NT2/D1 (cell line): Measurements from ENCODE around the gene UTF1.

Experiments used
- SUZ12 ChIP-seq: IDR thresholded peaks from 2 replicates; pipeline ENCODE4 v1.6.1; 2011; ENCODE audit not compliant: insufficient read length, insufficient read depth; ENCODE audit errors: extremely low read depth
- YY1 ChIP-seq: IDR thresholded peaks from 2 replicates; pipeline ENCODE4 v1.6.1; 2011; ENCODE audit not compliant: insufficient read length, insufficient read depth
- ZNF274 ChIP-seq: IDR thresholded peaks from 2 replicates; pipeline ENCODE4 v1.6.1; 2011; ENCODE audit warnings: mild to moderate bottlenecking, low read depth, low read length

GRCh38 chr10:133260895-133261725 lies 31.1 kb downstream of the UTF1 start:
- TF ChIP-seq YY1 (no peak), ZNF274 (no peak), SUZ12 (no peak)
